Astrocyte (in vitro differentiated cells and primary cell): ENCODE results near the gene MARCHF9. TPM values are rescaled to one million over a fixed set of nuclear protein-coding genes. Genes with fewer than 3 reads are reported as not detected.
A peak's percentile ranks its signal among the peaks of the same experiment; 100 is the strongest.

ENCODE experiments used
- DNase-seq: peaks from one replicate; pipeline ENCODE4 v3.0.0-alpha.2; 2010; ENCODE audit warnings: low read depth
- FAIRE-seq: peaks from 2 replicates; lab custom pipeline; 2011; peaks lifted over from hg19 to GRCh38; lab: Jason Lieb, UNC
- H2AFZ ChIP-seq: 2 replicates; pipeline ENCODE4 v1.6.0; 2012; ENCODE audit warnings: low read depth, low read length, inconsistent platforms
- H3K27ac ChIP-seq: 2 replicates; pipeline ENCODE4 v1.5.1; 2011; ENCODE audit warnings: low read depth, low read length, inconsistent platforms
- H3K27me3 ChIP-seq: 2 replicates; pipeline ENCODE4 v1.6.0; 2011; ENCODE audit warnings: low read length, inconsistent platforms; ENCODE audit not compliant: insufficient read depth
- H3K36me3 ChIP-seq: 2 replicates; pipeline ENCODE4 v1.5.1; 2011; ENCODE audit warnings: low read length, inconsistent platforms; ENCODE audit not compliant: insufficient read depth
- H3K4me1 ChIP-seq: 2 replicates; pipeline ENCODE4 v1.5.1; 2011; ENCODE audit warnings: low read length, inconsistent platforms; ENCODE audit not compliant: insufficient read depth
- H3K4me2 ChIP-seq: 2 replicates; pipeline ENCODE4 v1.6.0; 2012; ENCODE audit warnings: low read length, inconsistent platforms
- H3K4me3 ChIP-seq: 2 replicates; pipeline ENCODE4 v1.5.1; 2011; ENCODE audit warnings: low read depth, mild to moderate bottlenecking, low read length, inconsistent platforms; ENCODE audit not compliant: insufficient read depth
- H3K79me2 ChIP-seq: 2 replicates; pipeline ENCODE4 v1.6.0; 2012; ENCODE audit warnings: mild to moderate bottlenecking, low read length, inconsistent platforms; ENCODE audit not compliant: insufficient read depth
- H3K9ac ChIP-seq: 2 replicates; pipeline ENCODE4 v1.6.0; 2012; ENCODE audit warnings: mild to moderate bottlenecking, low read length, inconsistent platforms
- H3K9me3 ChIP-seq: 2 replicates; pipeline ENCODE4 v1.5.1; 2012; ENCODE audit warnings: low read depth, mild to moderate bottlenecking, low read length, inconsistent platforms; ENCODE audit not compliant: insufficient read depth
- H4K20me1 ChIP-seq: 2 replicates; pipeline ENCODE4 v1.6.0; 2012; ENCODE audit warnings: low read length, inconsistent platforms; ENCODE audit not compliant: insufficient read depth
- H3K27ac Mint-ChIP-seq: one replicate; pipeline ENCODE4 v1.8.0; 2021; ENCODE audit warnings: mild to moderate bottlenecking, mixed read lengths; ENCODE audit not compliant: unreplicated experiment
- H3K27me3 Mint-ChIP-seq: one replicate; pipeline ENCODE4 v1.8.0; 2021; ENCODE audit warnings: low read depth, mixed read lengths; ENCODE audit not compliant: unreplicated experiment
- H3K36me3 Mint-ChIP-seq: one replicate; pipeline ENCODE4 v1.8.0; 2021; ENCODE audit warnings: low read depth, mixed read lengths; ENCODE audit not compliant: unreplicated experiment
- H3K4me1 Mint-ChIP-seq: one replicate; pipeline ENCODE4 v1.8.0; 2021; ENCODE audit warnings: low read depth, mixed read lengths; ENCODE audit not compliant: unreplicated experiment
- H3K4me3 Mint-ChIP-seq: one replicate; pipeline ENCODE4 v1.8.0; 2021; ENCODE audit warnings: mild to moderate bottlenecking, moderate library complexity, mixed read lengths; ENCODE audit not compliant: unreplicated experiment
- H3K9me3 Mint-ChIP-seq: one replicate; pipeline ENCODE4 v1.8.0; 2021; ENCODE audit warnings: mild to moderate bottlenecking, mixed read lengths; ENCODE audit not compliant: unreplicated experiment
- EZH2 ChIP-seq: IDR thresholded peaks from 2 replicates; pipeline ENCODE4 v1.6.1; 2012; ENCODE audit warnings: mild to moderate bottlenecking, low read length, inconsistent platforms; ENCODE audit not compliant: insufficient read depth
- total RNA-seq: library from RNA; stranded (reverse); gene quantifications from 2 replicates; pipeline ENCODE4 v1.2.1, GENCODE V29; 2021
- TF ChIP-seq, protein P1 (sequence below): IDR thresholded peaks from 2 replicates; pipeline ENCODE4 v1.5.1; 2011; ENCODE audit warnings: low read depth, mild to moderate bottlenecking, inconsistent platforms, low read length, moderate library complexity; ENCODE audit not compliant: insufficient read depth

MARCHF9 gene
- total RNA-seq, 1 donor from 2014 or later, result 13.0 TPM

DNA sequence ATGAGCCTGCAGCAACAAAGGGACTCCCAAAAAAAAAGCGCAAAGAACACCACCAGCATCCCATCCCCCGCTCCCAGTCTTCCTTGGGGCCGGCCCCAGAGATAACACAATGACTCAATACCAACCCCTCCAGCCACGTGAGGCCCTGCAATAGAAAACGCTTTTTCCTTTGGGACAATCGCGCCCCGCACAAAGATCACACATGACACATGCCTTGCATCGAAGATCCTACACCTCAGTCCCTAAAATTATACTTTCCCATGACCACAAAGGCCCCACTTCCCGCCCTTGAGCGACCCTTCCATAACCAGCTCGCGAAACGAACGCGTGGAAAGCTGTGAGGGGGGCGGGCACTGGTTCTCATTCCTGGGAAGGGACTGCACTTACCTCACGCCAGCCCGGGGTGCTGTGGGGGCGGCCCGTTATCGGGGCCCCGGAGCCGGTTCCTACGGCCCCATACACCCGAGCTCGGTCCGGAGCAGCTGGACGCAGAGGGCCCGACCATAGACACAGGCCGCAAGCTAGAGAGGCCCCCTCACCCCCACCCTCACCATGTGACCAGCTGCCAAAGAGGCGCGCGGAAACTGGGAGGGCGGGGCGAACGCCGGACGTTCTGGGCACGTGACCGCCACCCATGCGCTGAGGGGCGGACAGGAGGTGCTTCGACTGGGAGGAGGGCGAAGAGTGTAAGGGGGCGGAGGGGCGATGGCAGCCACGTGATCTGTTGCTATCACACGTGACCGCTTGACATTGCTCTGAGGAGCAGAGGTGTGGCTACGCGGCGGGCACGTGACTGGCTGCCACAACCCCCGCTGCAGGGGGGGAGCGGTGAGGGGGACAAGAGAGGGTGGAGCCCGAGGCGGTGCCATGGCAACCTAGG, 2.9 kb upstream of the MARCHF9 start, which contains the start of gene CDK4:
CDK4 (minus strand) TSS at position 523 of the 880 bp plus-strand sequence. CDS start 593 bp downstream, outside the sequence.
- Histone ChIP-seq H3K27me3 (peaks cover 11% of the 10 kb centered on the region), H3K9ac (peak within 1 kb of the TSS; percentile 97), H3K36me3 (peaks cover 22% of the 10 kb centered on the region), H2AFZ (peak within 1 kb of the TSS; percentile 78), H3K4me3 (peak within 1 kb of the TSS; percentile 76), H3K4me2 (peak within 1 kb of the TSS; percentile 95), H3K9me3 (no peaks in the 10 kb centered on the region), H4K20me1 (peaks cover 16% of the 10 kb centered on the region), H3K4me1 (peaks cover 21% of the 10 kb centered on the region), H3K27ac (peak within 1 kb of the TSS; percentile 95), H3K79me2 (peaks cover 34% of the 10 kb centered on the region)
- peak; percentile 99 for DNase-seq
- peak; percentile 73 for FAIRE-seq
- H3K36me3 Mint-ChIP-seq, result peaks cover 26% of the 10 kb centered on the region
- H3K27ac Mint-ChIP-seq, result peak within 1 kb of the TSS; percentile 94
- peak within 1 kb of the TSS; percentile 91 for H3K4me3 Mint-ChIP-seq
- no peaks in the 10 kb centered on the region for H3K27me3 Mint-ChIP-seq
- TF ChIP-seq EZH2, result no peak
- TF ChIP-seq, protein P1, sequence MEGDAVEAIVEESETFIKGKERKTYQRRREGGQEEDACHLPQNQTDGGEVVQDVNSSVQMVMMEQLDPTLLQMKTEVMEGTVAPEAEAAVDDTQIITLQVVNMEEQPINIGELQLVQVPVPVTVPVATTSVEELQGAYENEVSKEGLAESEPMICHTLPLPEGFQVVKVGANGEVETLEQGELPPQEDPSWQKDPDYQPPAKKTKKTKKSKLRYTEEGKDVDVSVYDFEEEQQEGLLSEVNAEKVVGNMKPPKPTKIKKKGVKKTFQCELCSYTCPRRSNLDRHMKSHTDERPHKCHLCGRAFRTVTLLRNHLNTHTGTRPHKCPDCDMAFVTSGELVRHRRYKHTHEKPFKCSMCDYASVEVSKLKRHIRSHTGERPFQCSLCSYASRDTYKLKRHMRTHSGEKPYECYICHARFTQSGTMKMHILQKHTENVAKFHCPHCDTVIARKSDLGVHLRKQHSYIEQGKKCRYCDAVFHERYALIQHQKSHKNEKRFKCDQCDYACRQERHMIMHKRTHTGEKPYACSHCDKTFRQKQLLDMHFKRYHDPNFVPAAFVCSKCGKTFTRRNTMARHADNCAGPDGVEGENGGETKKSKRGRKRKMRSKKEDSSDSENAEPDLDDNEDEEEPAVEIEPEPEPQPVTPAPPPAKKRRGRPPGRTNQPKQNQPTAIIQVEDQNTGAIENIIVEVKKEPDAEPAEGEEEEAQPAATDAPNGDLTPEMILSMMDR, result no peak
- H3K4me1 Mint-ChIP-seq, result peaks cover 27% of the 10 kb centered on the region
- no peaks in the 10 kb centered on the region for H3K9me3 Mint-ChIP-seq

DNA sequence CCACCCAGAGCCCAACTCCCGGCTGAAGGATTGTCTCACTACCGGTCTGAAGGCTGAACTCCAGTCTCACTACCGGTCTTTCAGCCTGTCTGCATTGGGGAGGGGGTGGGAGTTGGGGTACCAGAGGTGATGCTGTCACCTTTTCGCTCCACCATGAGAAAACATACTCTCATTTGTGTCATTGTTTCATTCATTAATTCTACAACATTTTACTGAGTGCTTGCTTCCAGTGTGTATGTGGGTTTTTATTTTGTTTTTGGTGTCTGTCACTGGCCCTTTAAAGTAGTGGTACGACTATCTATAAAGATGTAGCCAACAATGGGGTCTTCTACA, 2.3 kb upstream of the MARCHF9 start:
- no peak for FAIRE-seq
- peaks cover 21% of the 10 kb centered on the region for H3K4me1 ChIP-seq
- Mint-ChIP-seq H3K9me3 (no peaks in the 10 kb centered on the region), H3K4me3 (peak overlapping the region; percentile 91), H3K27ac (peak overlapping the region; percentile 94), H3K4me1 (peaks cover 27% of the 10 kb centered on the region), H3K36me3 (peaks cover 23% of the 10 kb centered on the region), H3K27me3 (no peaks in the 10 kb centered on the region)
- H3K79me2 ChIP-seq, result peaks cover 34% of the 10 kb centered on the region
- H4K20me1 ChIP-seq, result peaks cover 16% of the 10 kb centered on the region
- peak overlapping the region; percentile 41 for H3K4me3 ChIP-seq
- peak overlapping the region; percentile 42 for H3K9ac ChIP-seq
- peaks cover 17% of the 10 kb centered on the region for H3K36me3 ChIP-seq
- peaks cover 11% of the 10 kb centered on the region for H3K27me3 ChIP-seq
- DNase-seq, result no peak
- H3K9me3 ChIP-seq, result no peaks in the 10 kb centered on the region
- peak overlapping the region; percentile 11 for H2AFZ ChIP-seq
- no peak overlapping the region for H3K27ac ChIP-seq
- no peak for TF ChIP-seq EZH2
- TF ChIP-seq, protein P1, result no peak
- H3K4me2 ChIP-seq, result peak overlapping the region; percentile 95
